NCI-H510A treated with DMSO at 0.1 percent for 48 hours (cell line): Measurements from ENCODE around the gene SPO11.
A peak's percentile ranks its signal among the peaks of the same experiment; 100 is the strongest.

Experiments
- DNase-seq: peaks from one replicate; lab custom pipeline; 2025; lab: John Stamatoyannopoulos, UW

SPO11 gene

DNA sequence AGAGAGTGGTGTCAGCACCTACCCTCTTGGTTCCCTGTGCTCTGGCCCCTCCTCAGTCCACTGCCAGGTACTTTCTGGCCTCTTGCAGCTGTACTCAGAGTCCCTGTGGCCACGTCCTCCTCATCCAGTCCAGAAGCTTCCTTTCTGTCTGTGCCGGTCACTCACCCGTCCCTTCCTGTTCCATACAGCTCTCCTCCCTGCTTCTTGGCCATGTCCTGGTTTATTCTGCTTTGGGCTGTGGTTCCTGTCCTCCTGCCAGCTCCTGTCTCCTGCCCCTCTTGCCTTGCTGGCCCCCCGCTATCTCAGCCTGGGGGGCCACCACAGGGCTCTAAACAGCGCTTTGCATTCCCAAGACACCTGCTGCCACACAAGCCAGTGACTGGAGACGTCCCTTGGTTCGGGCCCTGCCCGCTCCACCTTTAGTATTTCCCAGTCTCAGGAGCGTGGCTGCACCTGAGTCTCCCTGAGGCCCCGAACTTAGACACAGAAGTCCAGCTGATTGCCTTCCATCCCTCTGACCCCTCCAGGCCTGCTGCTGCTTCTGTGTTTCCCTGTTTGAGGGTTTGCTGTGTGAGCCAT, 46.1 kb downstream of the SPO11 start:
- DNase-seq: no peak

DNA sequence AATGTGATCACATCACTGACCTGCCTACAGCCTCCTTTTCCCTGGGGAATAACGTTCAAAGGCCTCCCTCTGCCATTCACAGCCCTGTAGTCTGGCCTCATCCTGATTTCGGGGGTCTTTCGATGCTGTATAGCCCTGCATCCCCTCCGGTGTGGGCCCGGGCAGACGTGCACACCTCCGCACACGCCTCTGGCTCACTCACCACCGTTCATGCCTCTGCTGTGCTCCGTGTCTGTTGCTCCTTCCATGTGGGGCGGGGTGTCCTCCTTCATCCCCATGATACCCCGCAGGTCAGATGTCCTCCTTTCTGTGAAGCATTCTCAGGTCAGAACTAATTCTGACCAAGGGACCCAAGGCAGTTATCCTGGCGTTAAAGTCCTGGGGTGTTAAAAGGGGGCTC, 47.7 kb downstream of the SPO11 start:
- DNase-seq: no peak

DNA sequence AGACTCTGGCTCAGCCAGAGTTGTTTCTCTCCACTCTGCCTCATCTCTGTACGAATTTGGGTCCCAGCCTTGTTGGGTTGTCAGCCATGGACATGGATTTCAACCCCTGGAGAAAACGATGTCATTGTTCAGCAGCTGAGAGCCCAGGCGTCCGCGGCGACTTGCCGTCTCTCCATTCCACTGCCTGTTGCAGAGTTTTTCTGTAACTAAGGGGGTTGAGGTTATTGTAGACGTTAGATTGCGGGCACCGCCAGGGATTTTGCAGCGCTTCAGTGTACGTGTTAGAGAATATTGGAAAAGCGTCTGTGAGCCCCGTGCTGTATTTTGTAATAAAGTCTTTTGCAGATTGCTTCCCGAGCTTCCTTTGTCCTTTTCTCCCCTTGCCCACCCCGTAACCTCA, 48.5 kb downstream of the SPO11 start:
- DNase-seq: no peak

DNA sequence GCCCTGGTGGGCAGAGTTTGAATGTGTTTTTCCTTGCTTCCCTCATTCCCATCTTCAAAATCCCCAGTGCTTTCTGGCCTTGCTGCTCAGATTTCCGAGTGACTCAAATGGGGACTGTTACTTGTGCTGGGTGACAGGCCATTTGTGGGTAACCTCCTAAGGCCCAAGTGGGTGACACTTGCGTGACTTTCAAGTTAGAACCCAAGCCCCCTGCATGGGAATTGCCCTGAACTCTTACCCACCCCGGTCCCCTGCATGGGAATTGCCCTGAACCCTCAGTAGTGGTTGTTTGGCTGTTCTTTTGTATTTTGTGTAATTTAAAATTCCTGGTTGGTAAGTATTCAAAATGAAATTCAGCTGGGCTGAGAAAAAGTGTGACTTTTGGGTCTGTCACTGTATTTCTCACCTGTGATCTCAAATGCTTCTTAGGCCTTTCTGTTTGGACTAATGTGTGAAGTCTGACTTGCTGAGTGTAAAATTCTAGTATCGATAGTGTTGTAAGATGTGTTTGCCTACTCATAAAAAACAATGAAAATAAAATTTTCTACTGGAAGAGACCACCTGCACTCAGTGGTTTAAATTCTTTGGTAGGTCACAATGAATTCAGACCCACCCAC, 49.2 kb downstream of the SPO11 start:
- no peak for DNase-seq

DNA sequence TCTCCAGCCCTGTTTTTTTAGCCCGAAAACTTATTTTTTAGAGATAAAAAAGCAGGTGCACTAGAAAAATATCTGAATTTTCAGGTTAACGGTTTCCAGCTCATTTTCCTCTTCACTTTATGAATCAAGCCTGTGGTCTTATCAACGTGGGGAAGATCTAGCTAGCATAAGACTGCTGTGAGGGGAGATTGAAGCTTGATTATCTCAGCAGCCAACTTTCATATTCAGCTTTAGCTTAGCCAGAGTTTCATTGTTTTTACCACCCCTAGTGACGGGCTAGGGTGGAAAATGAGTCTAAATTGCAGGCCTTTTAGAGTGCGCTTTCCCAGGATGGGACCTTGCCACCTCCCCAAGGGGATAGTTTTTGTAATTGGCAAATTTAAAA, 49.7 kb downstream of the SPO11 start:
- DNase-seq: no peak

DNA sequence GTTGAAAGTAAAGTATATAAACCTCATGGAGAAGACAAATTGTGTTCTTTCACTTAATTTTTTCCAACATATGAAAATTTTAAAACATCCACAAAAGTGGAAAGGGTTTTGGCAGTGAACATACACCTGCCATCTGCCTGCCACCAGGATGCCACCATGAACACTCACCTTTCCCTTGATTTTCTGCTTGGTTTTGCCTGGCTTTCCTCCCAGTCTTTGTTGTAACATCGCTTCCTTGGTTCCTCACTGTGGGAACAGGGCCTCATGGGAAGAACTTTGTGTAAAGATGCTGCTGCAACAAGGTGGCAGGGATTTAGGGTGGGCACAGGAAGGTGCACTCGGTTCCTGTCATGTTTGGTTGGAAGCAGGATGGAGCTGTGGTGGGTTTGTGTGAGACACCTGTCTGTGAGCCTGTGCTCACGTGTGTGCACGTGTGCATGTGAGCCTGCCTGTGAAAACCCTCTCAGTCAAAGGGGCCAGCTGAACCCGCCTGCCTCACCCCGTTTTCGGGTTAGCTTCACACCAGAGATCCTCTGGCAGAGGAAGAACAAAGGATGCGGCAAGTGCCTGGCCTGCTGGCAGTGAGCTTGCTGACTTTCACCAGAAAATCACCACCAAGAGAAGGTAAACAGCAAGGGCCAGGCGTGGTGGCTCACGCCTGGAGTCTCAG, 50.6 kb downstream of the SPO11 start:
- DNase-seq: no peak

DNA sequence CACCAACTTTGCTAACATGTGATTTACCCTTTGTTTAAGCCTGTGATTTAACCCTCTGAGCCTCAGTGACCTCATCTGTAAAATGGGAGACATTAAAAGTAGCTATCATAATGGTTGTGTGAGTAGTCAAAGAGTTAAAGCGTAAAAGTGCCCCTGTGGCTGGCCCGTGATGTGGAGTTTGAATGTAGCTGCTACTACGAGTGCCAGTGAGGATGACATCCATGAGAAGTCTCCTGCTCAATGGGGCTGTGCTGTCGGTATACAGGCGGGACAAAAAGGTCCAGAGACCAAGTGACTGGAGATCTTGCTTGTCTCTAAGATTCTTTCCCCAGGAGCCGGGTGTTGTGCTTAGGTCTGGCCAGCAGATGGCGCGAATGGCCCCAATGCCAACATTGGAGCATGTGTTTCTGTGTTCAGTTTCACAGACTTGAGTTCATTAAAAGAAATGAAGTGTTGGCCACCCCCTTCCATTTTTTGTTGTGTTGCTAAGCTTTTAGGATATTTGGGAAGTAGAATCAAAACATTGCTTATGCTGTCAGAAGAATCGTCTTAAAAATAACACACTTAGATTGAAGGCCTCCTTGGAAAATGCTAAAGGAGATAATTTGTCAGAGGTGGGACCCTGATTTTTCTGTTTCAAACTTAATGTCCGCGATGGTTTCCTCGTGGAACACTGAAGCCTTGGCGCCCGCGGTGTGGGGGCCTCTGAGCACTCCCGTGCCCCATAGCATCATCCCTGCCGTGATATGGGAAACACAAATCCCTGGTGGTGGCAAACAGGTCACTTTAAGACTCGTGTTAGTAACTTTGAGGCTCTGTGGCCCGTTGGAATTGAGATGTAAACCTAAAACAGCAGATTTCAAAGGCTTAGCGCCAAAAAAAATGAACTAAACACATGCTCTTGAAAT, 52.2 kb downstream of the SPO11 start:
- DNase-seq: peak; percentile 76

DNA sequence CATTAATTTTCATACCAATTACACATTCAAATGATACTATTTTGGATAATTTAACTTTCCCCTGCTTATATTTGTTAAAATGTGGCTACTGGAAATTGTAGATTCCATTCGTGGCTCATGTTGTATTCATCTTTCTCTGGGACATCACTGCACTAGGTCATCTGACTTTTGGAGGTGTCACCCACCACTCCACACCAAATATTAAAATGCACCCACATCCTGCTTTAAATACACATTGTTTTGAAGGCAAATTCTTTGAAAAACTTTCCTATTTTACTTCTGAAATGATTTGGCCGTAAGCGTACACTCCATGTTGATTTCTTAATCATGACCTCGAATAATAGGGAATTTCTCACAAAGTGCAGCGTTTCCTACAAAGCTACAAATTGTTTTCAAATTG, 52.9 kb downstream of the SPO11 start:
- DNase-seq: no peak

DNA sequence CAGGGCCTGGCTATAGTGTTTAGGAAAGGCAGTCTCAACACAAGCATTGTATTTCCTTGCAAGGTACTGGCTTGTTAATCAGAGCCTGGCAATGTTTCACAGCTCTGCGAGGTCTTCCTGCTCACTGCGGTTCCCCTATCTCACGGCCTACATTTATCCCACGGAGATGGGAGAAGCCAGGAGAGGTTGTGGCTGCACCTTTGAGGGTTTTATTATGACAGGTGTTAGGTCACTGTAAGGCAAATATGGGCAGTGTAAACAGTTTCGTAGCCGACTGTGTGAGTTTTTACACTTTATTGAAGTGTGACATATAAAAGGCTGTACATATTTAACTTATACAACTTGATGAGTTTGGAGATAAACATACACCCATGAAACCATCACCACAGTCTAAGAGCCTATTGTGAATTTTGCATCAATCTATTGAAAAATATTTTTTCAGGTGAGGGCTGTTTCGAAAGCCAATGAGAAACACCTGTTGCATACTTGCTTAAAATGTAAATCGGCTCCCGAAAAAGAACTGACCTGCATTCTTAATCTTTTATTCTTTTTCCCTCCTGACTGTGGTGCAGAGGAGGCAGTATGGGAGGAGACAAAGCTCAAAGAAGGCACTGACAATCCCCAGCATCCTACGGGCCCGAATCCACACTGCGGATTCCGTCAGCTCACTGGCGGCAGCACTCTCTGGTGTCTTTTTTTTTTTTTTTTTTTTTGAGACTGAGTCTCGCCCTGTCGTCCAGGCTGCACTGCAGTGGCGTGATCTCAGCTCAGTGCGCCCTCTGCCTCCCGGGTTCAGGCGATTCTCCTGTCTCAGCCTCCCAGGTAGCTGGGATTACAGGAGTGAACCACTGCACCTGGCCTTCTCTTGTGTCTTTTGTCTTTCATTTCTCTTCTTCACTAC, 54.1 kb downstream of the SPO11 start:
- DNase-seq: peak; percentile 62

DNA sequence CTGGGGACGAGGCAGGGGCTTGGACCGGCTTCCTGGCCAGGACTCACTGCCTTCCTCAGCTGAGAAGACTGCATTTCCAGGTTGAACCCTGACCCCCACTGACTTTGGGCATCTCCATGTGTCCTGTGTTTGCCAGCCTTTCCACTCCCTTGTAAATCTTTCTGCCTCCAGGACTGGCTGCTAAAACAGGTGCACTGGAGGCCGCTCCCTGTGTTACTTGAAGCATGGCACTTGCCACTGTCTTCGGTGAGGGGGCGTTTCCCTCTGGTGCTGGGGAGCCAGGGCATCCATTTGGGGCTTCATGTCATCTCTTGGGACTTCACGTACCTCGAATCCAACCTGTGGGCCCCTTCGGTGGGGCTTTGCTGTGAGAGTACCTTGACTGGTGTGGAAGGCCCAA, 54.9 kb downstream of the SPO11 start:
- no peak for DNase-seq

DNA sequence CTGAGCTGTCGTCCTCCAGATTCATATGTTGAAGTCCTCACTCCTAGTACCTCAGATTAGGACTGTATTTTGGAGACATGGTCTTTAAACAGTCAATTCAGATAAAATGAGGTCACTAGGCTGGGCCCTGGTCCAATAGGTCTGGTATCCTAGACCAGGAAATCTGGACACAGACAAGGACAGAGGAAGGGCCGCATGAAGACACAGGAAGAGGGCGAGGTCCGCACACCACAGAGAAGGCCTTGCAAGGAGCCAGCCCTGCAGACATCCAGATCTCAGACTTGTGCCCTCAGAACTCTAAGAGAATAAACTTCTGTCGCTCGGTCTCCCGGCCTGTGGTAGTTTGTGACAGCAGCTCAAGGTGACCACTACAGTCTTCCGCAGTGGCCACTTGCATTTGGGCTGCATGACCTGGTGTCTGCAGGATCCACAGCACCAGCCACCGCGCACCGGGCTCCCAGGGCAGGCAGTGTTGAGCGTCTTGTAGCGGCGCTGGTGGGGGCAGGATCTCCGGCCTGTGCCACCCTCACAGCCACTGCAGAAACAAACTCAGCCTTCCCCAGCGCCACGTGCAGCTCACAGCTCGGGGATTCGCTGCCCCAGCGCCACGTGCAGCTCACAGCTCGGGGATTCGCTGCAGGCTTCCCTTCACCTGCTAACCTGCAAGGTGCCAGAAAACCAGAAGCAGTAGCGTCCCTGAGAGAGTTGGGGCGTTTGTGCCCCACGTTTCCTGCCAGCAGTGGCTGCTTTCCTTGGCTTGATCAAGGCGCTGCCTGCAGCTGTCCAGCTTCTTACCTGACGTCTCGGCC, 55.6 kb downstream of the SPO11 start:
- DNase-seq: no peak

DNA sequence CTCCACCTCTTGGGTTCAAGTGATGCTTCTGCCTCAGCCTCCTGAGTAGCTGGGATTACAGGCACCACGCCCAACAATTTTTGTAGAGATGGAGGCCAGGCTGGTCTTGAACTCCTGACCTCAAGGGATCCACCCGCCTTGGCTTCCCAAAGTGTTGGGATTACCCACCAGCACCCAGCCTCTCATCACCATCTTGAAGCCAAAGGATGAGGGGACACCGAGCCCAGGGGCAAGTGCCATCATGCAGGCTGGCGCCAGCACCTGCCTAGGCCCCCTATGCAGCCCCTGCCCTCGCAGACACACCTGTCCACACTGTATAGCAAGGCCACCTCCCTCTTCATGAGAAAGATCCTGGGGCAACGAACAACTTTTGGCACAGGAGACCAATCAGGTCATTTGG, 56.3 kb downstream of the SPO11 start:
- no peak for DNase-seq

DNA sequence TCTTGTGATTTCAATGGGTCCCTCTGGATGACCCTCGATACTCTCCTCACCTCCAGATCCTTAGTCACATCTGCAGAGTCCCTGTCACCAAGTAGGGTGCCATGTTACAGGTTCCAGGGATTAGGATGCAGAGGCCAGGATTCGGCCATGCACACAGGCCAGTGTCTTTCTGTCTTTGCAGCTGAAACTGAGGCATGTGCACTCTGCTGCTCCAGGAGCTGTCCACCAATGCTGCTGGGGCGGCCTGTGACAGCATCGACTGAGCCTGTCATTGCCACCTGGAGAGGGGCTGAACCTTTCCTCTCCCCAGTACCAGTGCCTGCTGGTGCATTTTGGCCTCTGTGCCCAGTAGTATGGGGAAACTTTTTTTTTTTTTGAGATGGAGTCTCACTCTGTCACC, 57.2 kb downstream of the SPO11 start:
- DNase-seq: no peak

DNA sequence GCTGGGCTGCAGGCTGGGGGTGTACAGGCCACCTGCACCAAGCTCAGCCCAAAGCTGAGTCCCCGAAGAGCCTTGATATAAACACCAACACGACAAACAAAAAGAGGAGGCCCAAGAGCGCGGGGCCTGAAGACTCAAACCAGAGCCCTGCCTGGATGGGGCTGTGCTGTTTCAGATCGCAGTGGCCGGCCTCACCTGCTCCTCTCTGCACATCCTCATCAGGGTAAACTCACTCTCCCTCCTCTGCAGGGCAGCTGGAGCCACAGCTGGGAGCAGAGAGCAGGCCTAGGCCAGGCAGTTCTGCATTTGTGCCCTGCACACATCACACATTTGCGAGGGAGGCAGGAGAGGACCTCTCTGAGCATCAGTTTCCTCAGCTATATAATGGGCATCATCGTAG, 57.9 kb downstream of the SPO11 start:
- DNase-seq: no peak

DNA sequence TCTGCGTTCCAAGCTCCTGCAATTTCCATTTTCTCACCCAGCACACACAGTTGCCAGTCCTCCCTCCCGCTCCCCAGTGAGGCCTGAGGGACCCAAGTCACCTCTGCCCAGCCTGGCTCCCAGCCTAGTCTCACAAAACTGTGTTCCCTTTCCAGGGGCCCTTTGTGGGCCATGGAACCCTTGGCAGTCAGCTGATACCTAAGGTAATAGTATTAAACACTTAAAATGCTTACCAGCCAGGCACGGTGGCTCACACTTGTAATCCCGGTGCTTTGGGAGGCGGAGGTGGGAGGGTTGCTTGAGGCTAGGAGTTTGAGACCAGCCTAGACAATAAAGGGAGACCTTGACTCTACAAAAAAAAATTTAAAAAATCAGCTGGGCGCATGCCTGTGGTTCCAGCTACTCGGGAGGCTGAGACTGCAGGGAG, 58.4 kb downstream of the SPO11 start:
- no peak for DNase-seq

DNA sequence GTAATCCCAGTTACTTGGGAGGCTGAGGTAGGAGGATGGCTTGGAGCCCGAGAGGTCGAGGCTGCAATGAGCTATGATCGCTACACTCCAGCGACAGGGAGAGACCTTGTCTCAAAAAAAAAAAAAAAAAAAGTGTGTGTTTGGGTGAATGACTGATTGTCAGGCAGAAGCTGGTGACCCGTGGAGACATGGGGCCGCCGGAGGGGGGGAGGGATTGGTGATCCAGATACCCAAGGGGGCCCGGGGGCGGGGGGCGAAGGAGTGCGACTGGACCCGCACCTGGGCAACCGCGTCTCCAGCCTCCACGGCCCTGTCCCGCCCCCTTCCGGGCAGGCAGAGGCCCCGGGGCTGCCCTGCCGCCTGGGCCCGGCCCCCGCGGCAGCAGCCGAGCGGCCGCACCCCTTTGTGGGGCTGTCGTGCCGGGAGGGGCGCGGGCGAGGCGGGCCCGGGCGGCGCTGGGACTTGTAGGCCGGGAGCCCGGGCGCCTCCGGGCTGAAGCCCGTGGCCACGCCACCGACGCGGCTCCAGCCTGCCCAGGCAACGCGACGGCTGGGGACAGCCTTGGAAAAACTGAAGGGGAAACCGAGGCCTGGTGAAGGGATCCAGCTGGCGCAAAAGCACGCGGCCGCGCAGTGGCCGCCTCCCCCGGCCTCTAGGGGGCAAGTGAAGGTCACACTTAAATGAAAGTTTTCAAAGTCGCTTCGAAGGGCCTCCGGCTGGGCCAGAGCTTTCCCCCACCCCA, 59.5 kb downstream of the SPO11 start:
- peak; percentile 68 for DNase-seq

DNA sequence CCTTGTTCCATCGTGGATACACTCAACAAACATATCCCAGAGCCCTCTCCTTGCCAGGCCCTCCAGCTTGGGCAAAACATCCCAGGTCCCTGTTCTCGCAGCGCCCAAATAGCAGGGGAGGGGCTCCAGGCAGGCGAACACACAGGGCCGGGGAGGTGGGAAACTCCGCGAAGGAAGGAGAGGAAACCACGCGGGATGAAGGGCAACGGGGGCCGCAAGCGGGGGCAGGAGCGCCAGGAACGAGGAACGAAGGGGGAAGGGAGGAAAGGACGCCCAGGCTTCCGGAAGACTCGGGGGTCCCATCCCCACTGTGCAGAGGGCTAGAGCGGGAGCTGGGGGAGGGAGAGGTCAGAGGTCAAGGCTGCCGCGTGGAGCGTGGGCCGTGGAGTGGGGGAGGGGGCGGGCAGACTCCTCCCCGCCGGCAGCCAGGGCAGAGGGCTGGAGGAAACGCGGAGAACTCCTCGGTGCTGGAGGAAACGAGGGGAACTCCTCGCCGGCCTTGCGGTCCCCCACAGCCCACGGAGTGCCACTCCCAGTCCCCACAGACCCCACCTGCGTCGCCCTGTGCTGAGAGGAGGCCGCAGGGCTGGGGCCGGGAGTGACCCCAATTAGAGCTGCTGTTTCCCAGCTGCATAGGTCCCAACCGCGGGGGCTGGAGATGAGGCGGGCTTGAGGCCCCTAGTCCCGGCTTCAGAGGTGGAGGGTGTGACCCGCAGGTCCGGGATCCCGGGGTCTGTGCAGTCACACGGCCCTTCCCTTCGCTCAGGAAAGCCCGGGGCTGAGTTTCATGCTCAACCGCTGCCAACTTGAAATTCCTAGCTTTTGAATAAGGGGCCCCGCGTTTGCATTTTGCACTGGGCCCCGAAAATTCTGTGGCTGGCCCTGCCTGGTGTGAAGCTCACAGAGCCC, 60.3 kb downstream of the SPO11 start:
- no peak for DNase-seq

DNA sequence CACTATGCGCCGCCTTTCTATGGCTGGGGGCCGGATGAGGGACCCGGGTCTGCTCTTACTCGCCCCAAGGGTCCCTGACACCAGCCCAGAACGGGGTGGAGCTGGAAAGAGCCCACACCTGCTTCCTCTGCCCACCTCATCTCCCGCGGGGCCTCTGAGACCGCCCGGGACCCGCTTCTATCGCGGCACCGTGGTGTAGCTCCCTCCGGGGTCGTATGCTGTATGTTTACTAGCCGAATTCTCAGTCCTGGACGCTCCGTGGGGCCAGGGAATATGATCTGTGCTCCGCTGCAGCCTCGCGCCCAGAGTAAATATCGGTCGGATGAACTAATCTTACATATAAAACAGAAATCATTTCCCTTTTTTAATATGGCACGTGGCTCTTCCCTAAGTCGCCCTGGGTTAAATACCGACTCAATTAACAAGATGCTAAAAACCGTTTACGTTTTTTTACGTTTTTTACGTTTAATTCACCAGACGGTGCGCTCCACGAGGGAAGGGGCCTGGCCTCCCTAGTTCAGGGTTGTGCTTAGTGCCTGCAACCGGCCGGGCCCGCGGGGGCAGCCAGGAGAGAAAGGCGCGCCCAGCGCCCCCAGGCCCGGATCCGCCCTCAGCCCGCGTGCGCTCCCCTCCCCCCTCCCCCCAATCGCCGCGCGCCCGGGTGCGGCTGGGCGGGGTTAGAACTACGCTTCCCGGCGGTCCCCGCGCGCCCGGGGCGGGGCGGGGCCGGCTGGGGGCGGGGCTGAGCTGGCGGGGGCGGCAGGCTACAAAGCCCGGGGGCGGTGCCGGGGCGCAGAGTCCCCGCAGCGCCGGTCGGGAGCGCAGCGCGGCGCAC, 61.2 kb downstream of the SPO11 start, which contains the start of gene RBM38:
RBM38 (plus strand) TSS at position 793 of the 835 bp plus-strand sequence. CDS start 186 bp downstream, outside the sequence.
- DNase-seq: peak; percentile 30
